OCI-LY7 (cell line): ENCODE measurements around the gene NFKBIE. TPM values are rescaled to one million over a fixed set of nuclear protein-coding genes. Genes with fewer than 3 reads are reported as not detected.

Source experiments
- BruUV-seq: library from RNA; stranded (reverse); fragments of 400-500 nt; replicated peaks from 2 replicates; lab custom pipeline; 2021; lab: Mats Ljungman, UMichigan
- CTCF ChIA-PET: fragments of 300-600 bp; sonication (Branson Sonifier 250); formaldehyde crosslinking; loops from one replicate; lab custom pipeline; 2022; ENCODE audit warnings: antibody characterized with exemption; ENCODE audit not compliant: unreplicated experiment; lab: Charles Lee
- POLR2A ChIA-PET: fragments of 300-600 bp; sonication (Branson Sonifier 250); formaldehyde crosslinking; loops from one replicate; lab custom pipeline; 2022; ENCODE audit warnings: antibody characterized with exemption; lab: Charles Lee
- DNase-seq: peaks from one replicate; pipeline ENCODE4 v3.0.0-alpha.2; 2015; ENCODE audit warnings: low spot score
- H2AFZ ChIP-seq: fragments of 200-600 bp; sonication (generic), shearing (Covaris generic); 2 replicates; pipeline ENCODE4 v1.6.1; 2014; ENCODE audit warnings: mild to moderate bottlenecking, antibody characterized with exemption, low read length, moderate library complexity
- H3K27ac ChIP-seq: fragments of 200-600 bp; sonication (generic); 2 replicates; pipeline ENCODE4 v1.5.1; 2014; ENCODE audit warnings: mixed run types, low read depth, mild to moderate bottlenecking, moderate library complexity, low read length, inconsistent platforms; ENCODE audit not compliant: poor library complexity, severe bottlenecking
- H3K36me3 ChIP-seq: fragments of 200-600 bp; sonication (generic); 2 replicates; pipeline ENCODE4 v1.6.1; 2014; ENCODE audit warnings: mild to moderate bottlenecking, antibody characterized with exemption, low read length, moderate library complexity, mixed read lengths; ENCODE audit not compliant: insufficient read depth
- H3K4me1 ChIP-seq: fragments of 200-600 bp; sonication (generic); 2 replicates; pipeline ENCODE4 v1.5.1; 2014; ENCODE audit warnings: mild to moderate bottlenecking, low read length; ENCODE audit not compliant: insufficient read depth, poor library complexity, severe bottlenecking
- H3K4me2 ChIP-seq: fragments of 200-600 bp; sonication (generic); 2 replicates; pipeline ENCODE4 v1.6.1; 2014; ENCODE audit warnings: mild to moderate bottlenecking, low read length
- H3K4me3 ChIP-seq: fragments of 200-600 bp; sonication (generic); 2 replicates; pipeline ENCODE4 v1.5.1; 2014; ENCODE audit warnings: mild to moderate bottlenecking, low read depth, low read length; ENCODE audit not compliant: poor library complexity, severe bottlenecking
- H3K79me2 ChIP-seq: fragments of 200-600 bp; sonication (generic); 2 replicates; pipeline ENCODE4 v1.6.1; 2016; ENCODE audit warnings: low read depth, mild to moderate bottlenecking, low read length, moderate library complexity, mixed read lengths; ENCODE audit not compliant: insufficient read depth
- H3K9me2 ChIP-seq: fragments of 200-600 bp; sonication (generic); 2 replicates; pipeline ENCODE4 v1.6.1; 2016; ENCODE audit warnings: mild to moderate bottlenecking, low read length, mixed read lengths; ENCODE audit not compliant: insufficient read depth
- H3K9me3 ChIP-seq: fragments of 200-600 bp; sonication (generic); 2 replicates; pipeline ENCODE4 v1.6.1; 2014; ENCODE audit warnings: mild to moderate bottlenecking, mixed run types, low read length, mixed read lengths
- H4K20me1 ChIP-seq: fragments of 200-600 bp; sonication (generic); 2 replicates; pipeline ENCODE4 v1.6.1; 2014; ENCODE audit warnings: mild to moderate bottlenecking, antibody characterized with exemption, low read length, moderate library complexity, mixed read lengths; ENCODE audit not compliant: insufficient read depth
- CTCF ChIP-seq: fragments of 200-600 bp; sonication (generic); conservative IDR thresholded peaks from 2 replicates; pipeline ENCODE4 v1.5.1; 2014; ENCODE audit warnings: mild to moderate bottlenecking, antibody characterized with exemption, low read length, moderate library complexity, mixed read lengths
- EZH2phosphoT487 ChIP-seq: fragments of 200-600 bp; sonication (generic); IDR thresholded peaks from 2 replicates; pipeline ENCODE4 v1.6.1; 2018; ENCODE audit warnings: low read depth, borderline replicate concordance, mild to moderate bottlenecking, mixed run types, antibody characterized with exemption, low read length, moderate library complexity, mixed read lengths
- intact Hi-C: fragments of 100-400 bp; cut with micrococcal nuclease; formaldehyde crosslinking; loops from one replicate; pipeline ENCODE4 v1.10.0; 2022; ENCODE audit not compliant: unreplicated experiment
- total RNA-seq, 2 experiments: library from RNA; depleted of rRNA in 1 of 2; stranded (reverse); fragments of >200 nt in 1 of 2; shearing (Covaris generic) in 1 of 2; gene quantifications; 2 replicates each; pipeline ENCODE4 v1.2.3, GENCODE V29; 2014 to 2022

The NFKBIE gene
- total RNA-seq, 2 experiments from 2014 or later = 24.8 to 43.1 TPM

DNA sequence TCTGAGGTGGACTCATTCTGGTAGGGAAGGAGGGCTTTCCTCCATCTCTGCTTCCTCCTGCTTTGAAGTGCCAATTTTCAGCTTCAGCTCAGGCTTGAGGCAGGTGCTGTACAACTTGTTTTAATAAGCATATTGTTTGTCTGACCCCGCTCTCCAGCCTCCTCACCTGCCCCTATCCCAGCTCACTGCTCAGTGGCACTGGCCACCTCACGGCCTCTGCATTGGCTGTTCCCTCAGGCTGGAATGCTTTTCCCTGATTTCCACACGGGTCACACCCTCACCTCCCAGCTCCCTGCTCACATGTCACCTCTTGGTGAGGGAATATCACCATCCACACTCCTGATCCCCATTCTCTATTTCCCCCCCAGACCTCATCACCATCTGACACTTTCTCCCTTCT, 33.5 kb upstream of the NFKBIE start:
- H3K4me3 ChIP-seq = no peak overlapping the region
- no peaks in the 10 kb centered on the region for H3K9me2 ChIP-seq
- no peaks in the 10 kb centered on the region for H3K4me1 ChIP-seq
- BruUV-seq = TSS peak; percentile 77
- no peaks in the 10 kb centered on the region for H3K9me3 ChIP-seq
- no peak overlapping the region for H2AFZ ChIP-seq
- TF ChIP-seq CTCF (no peak), EZH2phosphoT487 (no peak)
- H3K27ac ChIP-seq = no peak overlapping the region
- intact Hi-C loops = no loop called here
- ChIA-PET CTCF (no interaction called here), POLR2A (no interaction called here)
- H4K20me1 ChIP-seq = no peaks in the 10 kb centered on the region
- no peak for DNase-seq
- H3K4me2 ChIP-seq = no peak overlapping the region
- peaks cover 38% of the 10 kb centered on the region for H3K36me3 ChIP-seq
- H3K79me2 ChIP-seq = no peaks in the 10 kb centered on the region

GRCh38 chr6:44298055-44298803, 32.9 kb upstream of the NFKBIE start:
- no peak overlapping the region for H2AFZ ChIP-seq
- DNase-seq = no peak
- H3K4me1 ChIP-seq = no peaks in the 10 kb centered on the region
- H3K79me2 ChIP-seq = no peaks in the 10 kb centered on the region
- CTCF ChIA-PET = no interaction called here
- H3K9me3 ChIP-seq = no peaks in the 10 kb centered on the region
- TF ChIP-seq CTCF (no peak), EZH2phosphoT487 (no peak)
- BruUV-seq = no TSS peak
- no peaks in the 10 kb centered on the region for H4K20me1 ChIP-seq
- no peak overlapping the region for H3K4me3 ChIP-seq
- POLR2A ChIA-PET = no interaction called here
- intact Hi-C loops = no loop called here
- H3K27ac ChIP-seq = no peak overlapping the region
- H3K9me2 ChIP-seq = no peaks in the 10 kb centered on the region
- no peak overlapping the region for H3K4me2 ChIP-seq
- H3K36me3 ChIP-seq = peaks cover 32% of the 10 kb centered on the region
